ENCODE measurements around the gene PHF5A.
A peak's percentile ranks its signal among the peaks of the same experiment; 100 is the strongest.
"Not testable (repeated sequence)": the region's sequence is repeated elsewhere in the genome, so short reads cannot be mapped to it uniquely, and the experiment has no call there.

The PHF5A gene

GRCh38 chr22:41446639-41447434 is 21.7 kb downstream of the PHF5A start, which contains the start of gene TOB2:
Gene TOB2, minus strand, starts transcription at chr22:41446801. Its CDS starts 9,456 bp downstream, at chr22:41437345.
- DNase-seq, result peak; percentile 78

GRCh38 chr22:41446057-41446501 is 22.4 kb downstream of the PHF5A start:
- DNase-seq, result no peak

- DNase-seq, result no peak
Observed at GRCh38 chr22:41445129-41446056, 23.1 kb downstream of the PHF5A start.

GRCh38 chr22:41444360-41445128 is 23.9 kb downstream of the PHF5A start:
- peak; percentile 83 for DNase-seq

- no peak for DNase-seq
Observed at GRCh38 chr22:41442240-41442792, 26.2 kb downstream of the PHF5A start.

- DNase-seq, result not testable (repeated sequence)
Observed at GRCh38 chr22:41440511-41440910, 28.0 kb downstream of the PHF5A start.

- no peak for DNase-seq
Observed at GRCh38 chr22:41437198-41437597, 31.3 kb downstream of the PHF5A start.

- DNase-seq, result no peak
Observed at GRCh38 chr22:41436322-41437113, 32.0 kb downstream of the PHF5A start.

GRCh38 chr22:41435560-41435959 is 32.9 kb downstream of the PHF5A start:
- DNase-seq, result no peak

- not testable (repeated sequence) for DNase-seq
Observed at GRCh38 chr22:41434361-41435003, 34.0 kb downstream of the PHF5A start.

- DNase-seq, result not testable (repeated sequence)
Observed at GRCh38 chr22:41433480-41433879, 35.0 kb downstream of the PHF5A start.

GRCh38 chr22:41431656-41432055 is 36.8 kb downstream of the PHF5A start:
- no peak for DNase-seq

GRCh38 chr22:41429951-41430332 is 38.5 kb downstream of the PHF5A start:
- DNase-seq, result no peak

- DNase-seq, result no peak
Observed at GRCh38 chr22:41429232-41429950, 39.1 kb downstream of the PHF5A start.

- no peak for DNase-seq
Observed at GRCh38 chr22:41425660-41426365, 42.7 kb downstream of the PHF5A start.

- DNase-seq, result no peak
Observed at GRCh38 chr22:41418717-41419116, 49.8 kb downstream of the PHF5A start.

GRCh38 chr22:41417622-41418390 is 50.7 kb downstream of the PHF5A start:
- DNase-seq, result no peak

GRCh38 chr22:41415554-41415953 is 52.9 kb downstream of the PHF5A start:
- no peak for DNase-seq
